Natural killer cell (primary cell): ENCODE results near the gene MIPEP. TPM values are rescaled to one million over a fixed set of nuclear protein-coding genes. Genes with fewer than 3 reads are reported as not detected.

Experiments
- ATAC-seq, 3 donors: fragments of 150-1000 bp in 2 of 3; fragments of 200-7000 bp in 1 of 3; cut with Tn5 transposase; 1 replicate in 1 of 3; 2 replicates in 2 of 3; pipeline ENCODE4 v1.10.0; 2021; ENCODE audit warnings: mild to moderate bottlenecking in 2 of 3, moderate library complexity in 2 of 3
- DNase-seq, 2 donors: peaks; one replicate each; pipeline versions ENCODE4 v3.0.0 to v3.0.0-alpha.2; 2013 to 2021; ENCODE audit warnings: mixed read lengths in 1 of 2
- H3K27ac ChIP-seq: one replicate; pipeline ENCODE4 v1.5.1; 2013; ENCODE audit warnings: mild to moderate bottlenecking, low read length
- H3K27me3 ChIP-seq: one replicate; pipeline ENCODE4 v1.6.1; 2013; ENCODE audit warnings: low read length; ENCODE audit not compliant: control insufficient read depth, insufficient read depth
- H3K36me3 ChIP-seq: one replicate; pipeline ENCODE4 v1.6.1; 2013; ENCODE audit warnings: low read length; ENCODE audit not compliant: control insufficient read depth, insufficient read depth
- H3K4me1 ChIP-seq: one replicate; pipeline ENCODE4 v1.6.1; 2013; ENCODE audit warnings: low read length; ENCODE audit not compliant: control insufficient read depth, insufficient read depth
- H3K4me3 ChIP-seq: one replicate; pipeline ENCODE4 v1.5.1; 2013; ENCODE audit warnings: low read length
- H3K9me3 ChIP-seq: one replicate; pipeline ENCODE4 v1.6.1; 2013; ENCODE audit warnings: low read length; ENCODE audit not compliant: control insufficient read depth, insufficient read depth
- H3K27ac Mint-ChIP-seq, 2 donors: one replicate each; pipeline ENCODE4 v1.8.0; 2022; ENCODE audit warnings: mild to moderate bottlenecking in 2 of 2, mixed read lengths in 2 of 2, moderate library complexity in 1 of 2
- H3K27me3 Mint-ChIP-seq, 2 donors: one replicate each; pipeline ENCODE4 v1.8.0; 2022; ENCODE audit warnings: low read depth in 2 of 2, mixed read lengths in 2 of 2
- H3K36me3 Mint-ChIP-seq: one replicate; pipeline ENCODE4 v1.8.0; 2022; ENCODE audit warnings: mixed read lengths
- H3K4me1 Mint-ChIP-seq, 2 donors: one replicate each; pipeline ENCODE4 v1.8.0; 2022; ENCODE audit warnings: mixed read lengths in 2 of 2
- H3K4me3 Mint-ChIP-seq: one replicate; pipeline ENCODE4 v1.8.0; 2022; ENCODE audit warnings: mild to moderate bottlenecking, moderate library complexity, mixed read lengths
- H3K9me3 Mint-ChIP-seq, 2 donors: one replicate each; pipeline ENCODE4 v1.8.0; 2022; ENCODE audit warnings: mixed read lengths in 2 of 2
- WGBS: methylation state at CpG from one replicate; pipeline ENCODE4 v1.1.7; 2013; ENCODE audit warnings: missing lambda C conversion rate; ENCODE audit not compliant: insufficient coverage; 5-methylcytosine and 5-hydroxymethylcytosine counted together
- intact Hi-C: fragments of 100-400 bp; cut with micrococcal nuclease; formaldehyde crosslinking; loops from one replicate; pipeline ENCODE4 v1.14.2; 2022
- total RNA-seq, 4 donors: library from RNA; stranded (reverse); fragments of 120-200 nt in 1 of 4; gene quantifications; one replicate each; pipeline versions ENCODE4 v1.2.3 to v1.2.4, GENCODE V29; 2013 to 2022
- TF ChIP-seq, protein P1 (sequence below): fragments of 200-600 bp; IDR thresholded peaks from one replicate; pipeline ENCODE4 v1.8.0; 2022; ENCODE audit warnings: antibody characterized with exemption

MIPEP gene
- total RNA-seq, 3 donors from 2014 or later (not counting 1 experiment from before 2014, with no cell fraction given): 9.7 to 10.1 (median 9.7) TPM

DNA sequence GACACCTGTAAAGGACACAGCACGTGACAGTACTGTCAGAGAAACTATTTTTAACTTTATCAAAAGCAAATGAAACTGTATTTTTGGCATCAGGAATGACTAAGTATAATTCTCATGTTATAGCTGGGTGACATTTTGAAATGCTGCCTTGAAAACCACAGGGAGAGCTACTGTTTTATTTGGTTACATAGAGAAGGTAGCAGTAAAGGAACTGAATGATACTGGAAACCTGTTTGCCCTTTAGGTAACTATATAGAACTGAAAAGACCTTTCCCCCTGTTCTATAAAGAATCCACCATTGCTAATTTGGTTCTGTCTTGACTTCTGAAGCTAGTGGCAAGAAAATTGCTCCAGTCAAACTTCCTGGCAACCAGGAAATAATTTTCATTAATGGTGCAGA, 39.1 kb downstream of the MIPEP start:
- TF ChIP-seq, protein P1, sequence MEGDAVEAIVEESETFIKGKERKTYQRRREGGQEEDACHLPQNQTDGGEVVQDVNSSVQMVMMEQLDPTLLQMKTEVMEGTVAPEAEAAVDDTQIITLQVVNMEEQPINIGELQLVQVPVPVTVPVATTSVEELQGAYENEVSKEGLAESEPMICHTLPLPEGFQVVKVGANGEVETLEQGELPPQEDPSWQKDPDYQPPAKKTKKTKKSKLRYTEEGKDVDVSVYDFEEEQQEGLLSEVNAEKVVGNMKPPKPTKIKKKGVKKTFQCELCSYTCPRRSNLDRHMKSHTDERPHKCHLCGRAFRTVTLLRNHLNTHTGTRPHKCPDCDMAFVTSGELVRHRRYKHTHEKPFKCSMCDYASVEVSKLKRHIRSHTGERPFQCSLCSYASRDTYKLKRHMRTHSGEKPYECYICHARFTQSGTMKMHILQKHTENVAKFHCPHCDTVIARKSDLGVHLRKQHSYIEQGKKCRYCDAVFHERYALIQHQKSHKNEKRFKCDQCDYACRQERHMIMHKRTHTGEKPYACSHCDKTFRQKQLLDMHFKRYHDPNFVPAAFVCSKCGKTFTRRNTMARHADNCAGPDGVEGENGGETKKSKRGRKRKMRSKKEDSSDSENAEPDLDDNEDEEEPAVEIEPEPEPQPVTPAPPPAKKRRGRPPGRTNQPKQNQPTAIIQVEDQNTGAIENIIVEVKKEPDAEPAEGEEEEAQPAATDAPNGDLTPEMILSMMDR: no peak
- no peak for ATAC-seq
- H3K27ac ChIP-seq: no peak overlapping the region
- 60% methylated on average over 1 of the region's 1 CpG for WGBS
- peaks cover 0 to 18% of the 10 kb centered on the region in 2 donors for H3K4me1 Mint-ChIP-seq
- no peaks in the 10 kb centered on the region for H3K27me3 ChIP-seq
- H3K4me3 Mint-ChIP-seq: no peak overlapping the region
- no peaks in the 10 kb centered on the region for H3K4me1 ChIP-seq
- H3K9me3 Mint-ChIP-seq: no peaks in the 10 kb centered on the region
- no peaks in the 10 kb centered on the region for H3K36me3 ChIP-seq
- H3K27me3 Mint-ChIP-seq: no peaks in the 10 kb centered on the region
- intact Hi-C loops: no loop called here
- H3K36me3 Mint-ChIP-seq: no peaks in the 10 kb centered on the region
- DNase-seq: no peak
- H3K27ac Mint-ChIP-seq: no peak overlapping the region
- H3K9me3 ChIP-seq: no peaks in the 10 kb centered on the region
- H3K4me3 ChIP-seq: no peak overlapping the region

DNA sequence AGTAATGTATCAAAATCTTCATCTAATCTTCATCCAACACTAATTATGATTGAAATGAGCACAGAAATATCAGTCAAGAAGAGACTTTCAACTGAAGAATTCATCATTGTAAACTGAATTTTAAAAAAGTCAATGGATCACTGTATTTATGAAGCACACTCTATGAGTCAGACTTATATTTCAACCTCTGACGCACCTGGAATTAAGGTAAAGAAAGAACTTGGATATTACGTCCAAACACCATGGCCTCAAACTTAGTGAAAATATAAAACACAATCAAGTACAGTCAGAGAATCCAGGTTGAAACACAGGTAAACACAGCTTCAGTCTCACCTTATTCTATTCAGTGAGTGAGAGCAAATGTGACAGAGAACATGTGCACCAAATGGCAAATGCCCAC, 39.5 kb downstream of the MIPEP start:
- Histone ChIP-seq H3K27me3 (no peaks in the 10 kb centered on the region), H3K36me3 (no peaks in the 10 kb centered on the region), H3K27ac (no peak overlapping the region), H3K4me3 (no peak overlapping the region), H3K4me1 (no peaks in the 10 kb centered on the region), H3K9me3 (no peaks in the 10 kb centered on the region)
- Mint-ChIP-seq H3K4me1 (peaks cover 0 to 18% of the 10 kb centered on the region in 2 donors), H3K9me3 (no peaks in the 10 kb centered on the region), H3K4me3 (no peak overlapping the region), H3K36me3 (no peaks in the 10 kb centered on the region), H3K27me3 (no peaks in the 10 kb centered on the region), H3K27ac (no peak overlapping the region)
- 100% methylated on average over 2 of the region's 2 CpGs for WGBS
- TF ChIP-seq, protein P1: no peak
- no peak for ATAC-seq
- DNase-seq: no peak
- intact Hi-C loops: no loop called here

DNA sequence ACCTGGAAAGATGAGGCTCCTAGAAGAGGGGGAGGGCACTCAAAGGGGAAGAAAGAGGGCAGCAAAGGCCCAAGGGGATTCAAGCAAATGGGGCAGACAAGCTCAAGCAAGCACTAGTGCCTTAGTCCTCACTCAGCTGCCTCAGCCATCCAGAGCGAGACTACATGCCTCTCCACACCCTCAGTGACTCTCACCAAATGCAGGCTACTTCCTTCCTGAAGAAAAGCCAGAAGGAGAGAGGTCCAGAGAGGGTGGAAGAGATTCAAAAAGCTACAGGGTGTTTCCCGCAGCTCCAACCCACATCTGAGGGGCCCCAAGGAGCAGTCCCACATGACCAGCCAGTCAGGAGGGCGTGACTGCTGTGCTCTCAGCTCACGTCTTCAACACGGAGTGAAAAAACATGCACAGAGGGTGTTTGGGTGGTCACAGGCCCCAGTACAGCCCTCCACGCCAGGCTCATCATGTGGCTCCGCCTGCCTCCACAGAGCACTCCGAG, 40.5 kb downstream of the MIPEP start:
- intact Hi-C loops: no loop called here
- Histone ChIP-seq H3K9me3 (no peaks in the 10 kb centered on the region), H3K4me1 (no peaks in the 10 kb centered on the region), H3K27ac (no peak overlapping the region), H3K4me3 (no peak overlapping the region), H3K27me3 (no peaks in the 10 kb centered on the region), H3K36me3 (no peaks in the 10 kb centered on the region)
- TF ChIP-seq, protein P1: no peak
- DNase-seq (no peak), ATAC-seq (no peak)
- Mint-ChIP-seq H3K9me3 (no peaks in the 10 kb centered on the region), H3K27me3 (no peaks in the 10 kb centered on the region), H3K36me3 (no peaks in the 10 kb centered on the region), H3K4me3 (no peak overlapping the region), H3K27ac (no peak overlapping the region), H3K4me1 (peaks cover 0 to 26% of the 10 kb centered on the region in 2 donors)
- WGBS: 33% methylated on average over 8 of the region's 8 CpGs

DNA sequence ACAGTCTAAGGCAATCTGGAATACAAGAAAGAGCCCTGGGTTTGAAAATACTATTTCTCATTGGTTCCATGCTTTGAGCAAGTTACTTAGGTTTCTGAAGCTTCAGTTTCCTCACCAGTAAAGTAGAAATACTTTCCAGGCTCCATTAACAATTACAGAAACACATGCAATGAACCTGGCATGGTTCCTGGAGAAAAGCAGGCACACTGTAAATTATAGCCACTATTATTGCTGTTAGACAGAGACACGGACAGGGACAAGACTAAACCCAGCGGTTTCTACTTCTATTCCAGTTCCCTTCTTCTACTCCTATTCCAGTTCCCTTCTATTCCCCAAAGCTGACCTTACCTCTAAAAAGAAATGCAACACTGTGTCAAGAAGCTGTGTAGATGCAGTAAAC, 41.2 kb downstream of the MIPEP start:
- DNase-seq (no peak), ATAC-seq (no peak)
- no peaks in the 10 kb centered on the region for H3K36me3 Mint-ChIP-seq
- H3K27ac Mint-ChIP-seq: no peak overlapping the region
- peaks cover 0 to 29% of the 10 kb centered on the region in 2 donors for H3K4me1 Mint-ChIP-seq
- Histone ChIP-seq H3K36me3 (no peaks in the 10 kb centered on the region), H3K4me3 (no peak overlapping the region), H3K9me3 (no peaks in the 10 kb centered on the region), H3K27me3 (no peaks in the 10 kb centered on the region), H3K27ac (no peak overlapping the region), H3K4me1 (no peaks in the 10 kb centered on the region)
- no peak overlapping the region for H3K4me3 Mint-ChIP-seq
- WGBS: 93% methylated on average over 2 of the region's 2 CpGs
- intact Hi-C loops: no loop called here
- TF ChIP-seq, protein P1: no peak
- H3K9me3 Mint-ChIP-seq: no peaks in the 10 kb centered on the region
- no peaks in the 10 kb centered on the region for H3K27me3 Mint-ChIP-seq
